Endodermal cell (in vitro differentiated cells): ENCODE measurements around the gene PTPRN2. TPM values are rescaled to one million over a fixed set of nuclear protein-coding genes. Genes with fewer than 3 reads are reported as not detected.

ENCODE experiments used
- DNase-seq: peaks from one replicate; pipeline ENCODE4 v3.0.0-alpha.2; 2017
- H3K27ac ChIP-seq: 2 replicates; pipeline ENCODE4 v1.5.1; 2013; ENCODE audit warnings: mild to moderate bottlenecking, low read depth, low read length, moderate library complexity
- H3K27me3 ChIP-seq: 2 replicates; pipeline ENCODE4 v1.6.1; 2013; ENCODE audit warnings: mild to moderate bottlenecking, low read length, moderate library complexity; ENCODE audit not compliant: insufficient read depth, control insufficient read depth, poor library complexity, severe bottlenecking
- H3K36me3 ChIP-seq: 2 replicates; pipeline ENCODE4 v1.7.0; 2013; ENCODE audit warnings: mild to moderate bottlenecking, low read length, moderate library complexity; ENCODE audit not compliant: control insufficient read depth, insufficient read depth
- H3K4me1 ChIP-seq: one replicate; pipeline ENCODE4 v1.7.0; 2013; ENCODE audit warnings: low read length; ENCODE audit not compliant: control insufficient read depth, insufficient read depth
- H3K4me3 ChIP-seq: 2 replicates; pipeline ENCODE4 v1.5.1; 2013; ENCODE audit warnings: mild to moderate bottlenecking, low read length, moderate library complexity
- H3K9ac ChIP-seq: 2 replicates; pipeline ENCODE4 v1.6.1; 2013; ENCODE audit warnings: mild to moderate bottlenecking, low read length, moderate library complexity; ENCODE audit not compliant: poor library complexity, severe bottlenecking; ENCODE audit errors: extremely low read depth
- H3K9me3 ChIP-seq: 2 replicates; pipeline ENCODE4 v1.6.1; 2013; ENCODE audit warnings: mild to moderate bottlenecking, low read length, moderate library complexity; ENCODE audit not compliant: control insufficient read depth
- H3K27ac Mint-ChIP-seq: 2 replicates; pipeline ENCODE4 v1.8.0; 2020; ENCODE audit warnings: mixed read lengths
- H3K27me3 Mint-ChIP-seq: 2 replicates; pipeline ENCODE4 v1.8.0; 2021; ENCODE audit warnings: mild to moderate bottlenecking, mixed read lengths; ENCODE audit not compliant: insufficient read depth
- H3K36me3 Mint-ChIP-seq: 2 replicates; pipeline ENCODE4 v1.8.0; 2020; ENCODE audit warnings: low read depth, mixed read lengths
- H3K4me1 Mint-ChIP-seq: 2 replicates; pipeline ENCODE4 v1.8.0; 2020; ENCODE audit warnings: mixed read lengths
- H3K4me3 Mint-ChIP-seq: 2 replicates; pipeline ENCODE4 v1.8.0; 2020; ENCODE audit warnings: mild to moderate bottlenecking, moderate library complexity, mixed read lengths
- H3K9me3 Mint-ChIP-seq: 2 replicates; pipeline ENCODE4 v1.8.0; 2020; ENCODE audit warnings: mild to moderate bottlenecking, mixed read lengths
- CTCF ChIP-seq: fragments of 200-600 bp; sonication (generic); conservative IDR thresholded peaks from 2 replicates; pipeline ENCODE4 v1.5.0; 2021; ENCODE audit warnings: antibody characterized with exemption, mild to moderate bottlenecking
- WGBS, 2 experiments: methylation state at CpG; one replicate each; pipeline versions ENCODE4 v1.1.5 to v1.1.7; 2013; ENCODE audit warnings: missing lambda C conversion rate in 2 of 2, mixed read lengths in 1 of 2; ENCODE audit not compliant: insufficient coverage in 1 of 2, insufficient read length in 1 of 2; 5-methylcytosine and 5-hydroxymethylcytosine counted together
- total RNA-seq, 2 donors: library from RNA; stranded (reverse); fragmentation: NEBNext Ultra II Directional in 1 of 2; extraction: Animal tissue kit (Norgen Biotek cat#: 25700) in 1 of 2; gene quantifications; 2 replicates in 1 of 2; 3 replicates in 1 of 2; pipeline ENCODE4 v1.2.1, GENCODE V29; 2021

The PTPRN2 gene
- total RNA-seq, 2 donors from 2014 or later: 0.69 to 1.2 TPM

GRCh38 chr7:158229945-158230344, 357.7 kb downstream of the PTPRN2 start:
- no peaks in the 10 kb centered on the region for H3K27me3 ChIP-seq
- no peak overlapping the region for H3K4me3 ChIP-seq
- no peak for DNase-seq
- H3K27ac ChIP-seq: no peak overlapping the region
- Mint-ChIP-seq H3K4me3 (no peak overlapping the region), H3K4me1 (no peaks in the 10 kb centered on the region), H3K27ac (no peak overlapping the region), H3K27me3 (no peaks in the 10 kb centered on the region), H3K36me3 (peaks cover 3% of the 10 kb centered on the region), H3K9me3 (peaks cover 39% of the 10 kb centered on the region)
- peaks cover 94% of the 10 kb centered on the region for H3K9me3 ChIP-seq
- WGBS, 2 experiments: 71% methylated on average over 1 of the region's 1 CpG; no CpG with 5 or more reads in 1 of the 2 experiments
- H3K36me3 ChIP-seq: no peaks in the 10 kb centered on the region
- no peak for TF ChIP-seq CTCF
- H3K9ac ChIP-seq: no peak overlapping the region
- no peaks in the 10 kb centered on the region for H3K4me1 ChIP-seq

GRCh38 chr7:158228986-158229385, 358.6 kb downstream of the PTPRN2 start:
- Mint-ChIP-seq H3K9me3 (peaks cover 36% of the 10 kb centered on the region), H3K4me1 (no peaks in the 10 kb centered on the region), H3K27me3 (no peaks in the 10 kb centered on the region), H3K4me3 (no peak overlapping the region), H3K36me3 (peaks cover 3% of the 10 kb centered on the region), H3K27ac (no peak overlapping the region)
- no peaks in the 10 kb centered on the region for H3K4me1 ChIP-seq
- no peak overlapping the region for H3K4me3 ChIP-seq
- WGBS, 2 experiments: 28 to 43% methylated on average over 1 to 2 of the region's 2 CpGs
- peak; percentile 70 for DNase-seq
- TF ChIP-seq CTCF: peak; percentile 76
- peaks cover 95% of the 10 kb centered on the region for H3K9me3 ChIP-seq
- no peaks in the 10 kb centered on the region for H3K36me3 ChIP-seq
- H3K27me3 ChIP-seq: no peaks in the 10 kb centered on the region
- H3K27ac ChIP-seq: no peak overlapping the region
- no peak overlapping the region for H3K9ac ChIP-seq

- Histone ChIP-seq H3K27me3 (no peaks in the 10 kb centered on the region), H3K36me3 (no peaks in the 10 kb centered on the region), H3K4me3 (no peak overlapping the region), H3K9ac (no peak overlapping the region), H3K4me1 (no peaks in the 10 kb centered on the region), H3K27ac (no peak overlapping the region), H3K9me3 (peaks cover 95% of the 10 kb centered on the region)
- H3K9me3 Mint-ChIP-seq: peaks cover 33% of the 10 kb centered on the region
- H3K4me3 Mint-ChIP-seq: no peak overlapping the region
- peak; percentile 63 for TF ChIP-seq CTCF
- H3K27me3 Mint-ChIP-seq: no peaks in the 10 kb centered on the region
- peaks cover 3% of the 10 kb centered on the region for H3K36me3 Mint-ChIP-seq
- DNase-seq: no peak
- H3K4me1 Mint-ChIP-seq: no peaks in the 10 kb centered on the region
- 76% methylated on average over 1 of the region's 1 CpG; no CpG with 5 or more reads in 1 of the 2 experiments for WGBS, 2 experiments
- H3K27ac Mint-ChIP-seq: no peak overlapping the region
These were observed 359.5 kb downstream of the PTPRN2 start for GRCh38 chr7:158228131-158228530.
